Measurements from ENCODE around the gene EHBP1.

The EHBP1 gene

DNA sequence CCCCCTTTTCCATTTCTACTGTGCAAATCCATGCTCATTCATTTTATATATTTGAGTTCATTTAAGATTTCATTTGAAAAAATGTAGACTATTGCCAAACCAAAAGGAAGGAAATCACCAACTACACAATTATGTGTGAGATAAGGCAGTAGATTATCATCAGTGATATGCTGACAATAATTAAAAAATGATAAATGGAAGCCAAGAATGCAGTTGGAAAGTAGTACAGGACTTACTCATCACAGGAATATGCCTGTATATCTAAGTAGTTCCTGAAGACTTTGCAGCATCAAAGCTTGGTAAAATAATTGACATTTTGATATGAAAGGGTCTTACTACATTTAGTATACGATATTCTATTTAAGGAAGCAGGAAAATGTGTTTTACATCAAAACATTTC is 179.0 kb downstream of the EHBP1 start:
- Histone ChIP-seq H3K9ac (ENCODE audit: low read depth, low read length) (no peak overlapping the region), H3K36me3 (ENCODE audit: control insufficient read depth, insufficient read depth, low read length) (0 out of 2 replicates have a peak, but pooled peaks cover 3% of the 10 kb centered on the region), H3K9me3 (ENCODE audit: control insufficient read depth, insufficient read depth, low read length) (no peaks in the 10 kb centered on the region), H3K4me1 (ENCODE audit: control insufficient read depth, insufficient read depth, low read length) (peaks cover 11% of the 10 kb centered on the region; the same call in 1 of the 2 replicates), H3K27ac (ENCODE audit: low read depth, low read length) (no peak overlapping the region), H3K27me3 (ENCODE audit: control insufficient read depth, insufficient read depth, low read length) (no peaks in the 10 kb centered on the region), H3K4me3 (ENCODE audit: low read depth, low read length) (no peak overlapping the region)

DNA sequence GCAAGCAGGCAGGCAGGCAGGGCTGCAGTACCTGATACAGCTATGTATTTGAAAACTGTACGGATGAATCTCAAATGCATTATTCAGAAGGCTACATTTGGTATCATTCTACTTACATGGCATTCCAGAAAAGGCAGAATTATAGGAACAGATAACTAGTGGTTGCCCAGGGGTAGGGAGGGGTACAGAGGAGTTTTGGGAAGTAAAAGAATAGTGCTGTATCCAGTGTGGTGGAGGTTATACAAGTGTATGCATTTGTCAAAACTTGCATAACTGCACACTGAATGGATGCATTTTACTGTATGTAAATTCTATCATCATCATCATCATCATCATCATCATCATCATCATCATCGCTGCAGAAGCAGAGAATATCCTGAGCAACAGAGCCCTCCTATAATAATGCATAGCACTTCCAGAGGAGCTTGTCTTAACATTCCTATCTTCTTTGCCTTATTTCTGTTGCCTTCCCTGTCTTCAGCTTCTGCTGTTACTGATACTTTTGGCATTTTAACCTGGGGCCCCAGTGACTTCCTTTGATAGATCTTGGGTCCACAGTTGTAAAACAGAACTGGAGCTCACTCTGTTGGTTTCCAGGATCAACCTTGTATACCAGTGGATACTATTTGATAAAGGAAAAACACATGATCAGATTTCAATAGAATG is 189.6 kb downstream of the EHBP1 start:
- Histone ChIP-seq H3K4me3 (ENCODE audit: low read depth, low read length) (no peak overlapping the region), H3K4me1 (ENCODE audit: control insufficient read depth, insufficient read depth, low read length) (peaks cover 6% of the 10 kb centered on the region; the same call in 1 of the 2 replicates), H3K9me3 (ENCODE audit: control insufficient read depth, insufficient read depth, low read length) (no peaks in the 10 kb centered on the region), H3K27ac (ENCODE audit: low read depth, low read length) (no peak overlapping the region), H3K36me3 (ENCODE audit: control insufficient read depth, insufficient read depth, low read length) (no peaks in the 10 kb centered on the region), H3K9ac (ENCODE audit: low read depth, low read length) (no peak overlapping the region), H3K27me3 (ENCODE audit: control insufficient read depth, insufficient read depth, low read length) (no peaks in the 10 kb centered on the region)

DNA sequence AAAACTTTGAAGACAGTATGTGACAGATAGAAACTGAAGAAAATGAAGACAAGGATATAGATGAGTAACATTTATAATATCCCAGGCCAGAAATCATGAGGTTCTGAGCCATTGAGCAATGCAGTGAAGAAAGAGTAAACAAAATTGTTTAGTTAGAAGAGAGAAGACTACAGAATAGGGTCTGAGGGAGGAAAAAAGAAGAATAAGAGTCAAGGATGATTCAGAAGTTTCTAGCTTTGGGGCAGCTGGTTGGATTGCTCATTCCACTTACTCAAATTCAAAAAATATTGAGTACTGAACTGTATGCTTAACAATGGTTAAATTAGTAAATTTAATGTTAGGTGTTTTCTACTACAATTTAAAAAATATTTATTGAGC is 190.1 kb downstream of the EHBP1 start:
- H3K36me3 ChIP-seq (ENCODE audit: control insufficient read depth, insufficient read depth, low read length): no peaks in the 10 kb centered on the region
- H3K27me3 ChIP-seq (ENCODE audit: control insufficient read depth, insufficient read depth, low read length): no peaks in the 10 kb centered on the region
- no peaks in the 10 kb centered on the region for H3K9me3 ChIP-seq (ENCODE audit: control insufficient read depth, insufficient read depth, low read length)
- no peak overlapping the region for H3K27ac ChIP-seq (ENCODE audit: low read depth, low read length)
- no peak overlapping the region for H3K9ac ChIP-seq (ENCODE audit: low read depth, low read length)
- H3K4me3 ChIP-seq (ENCODE audit: low read depth, low read length): no peak overlapping the region
- H3K4me1 ChIP-seq (ENCODE audit: control insufficient read depth, insufficient read depth, low read length): peaks cover 6% of the 10 kb centered on the region; the same call in 1 of the 2 replicates

DNA sequence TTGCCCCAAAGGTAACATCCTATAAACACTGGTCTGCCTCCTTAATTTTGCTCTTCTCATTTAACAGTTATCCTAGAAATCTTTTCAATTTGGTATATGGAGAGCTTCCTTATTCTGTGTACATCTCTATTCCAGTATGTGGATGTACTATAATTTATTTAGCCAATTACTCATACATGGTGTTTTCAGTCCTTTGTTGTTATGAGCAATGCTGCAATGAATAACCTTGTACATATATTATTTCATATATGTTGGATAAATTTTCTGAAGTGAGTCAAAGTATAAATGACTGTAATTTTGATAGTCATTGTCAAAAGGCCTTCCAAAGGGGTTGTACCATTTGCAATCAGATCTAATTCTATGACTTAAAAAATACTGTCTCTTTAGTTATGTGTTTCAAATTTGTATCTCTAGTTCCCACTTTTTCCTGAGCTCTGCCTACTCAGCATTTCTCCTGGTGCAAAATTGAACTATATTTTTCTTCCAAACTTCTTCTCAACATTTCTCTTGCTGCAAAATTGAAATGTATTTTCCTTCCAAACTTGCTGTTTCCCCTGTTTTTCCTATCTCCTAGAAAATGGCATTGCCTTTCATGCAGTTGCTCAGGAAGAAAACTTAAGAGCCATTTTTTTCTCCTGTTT is 191.8 kb downstream of the EHBP1 start:
- Histone ChIP-seq H3K9me3 (ENCODE audit: control insufficient read depth, insufficient read depth, low read length) (no peaks in the 10 kb centered on the region), H3K27ac (ENCODE audit: low read depth, low read length) (no peak overlapping the region), H3K4me1 (ENCODE audit: control insufficient read depth, insufficient read depth, low read length) (no peaks in the 10 kb centered on the region), H3K9ac (ENCODE audit: low read depth, low read length) (no peak overlapping the region), H3K4me3 (ENCODE audit: low read depth, low read length) (no peak overlapping the region), H3K27me3 (ENCODE audit: control insufficient read depth, insufficient read depth, low read length) (no peaks in the 10 kb centered on the region), H3K36me3 (ENCODE audit: control insufficient read depth, insufficient read depth, low read length) (no peaks in the 10 kb centered on the region)

DNA sequence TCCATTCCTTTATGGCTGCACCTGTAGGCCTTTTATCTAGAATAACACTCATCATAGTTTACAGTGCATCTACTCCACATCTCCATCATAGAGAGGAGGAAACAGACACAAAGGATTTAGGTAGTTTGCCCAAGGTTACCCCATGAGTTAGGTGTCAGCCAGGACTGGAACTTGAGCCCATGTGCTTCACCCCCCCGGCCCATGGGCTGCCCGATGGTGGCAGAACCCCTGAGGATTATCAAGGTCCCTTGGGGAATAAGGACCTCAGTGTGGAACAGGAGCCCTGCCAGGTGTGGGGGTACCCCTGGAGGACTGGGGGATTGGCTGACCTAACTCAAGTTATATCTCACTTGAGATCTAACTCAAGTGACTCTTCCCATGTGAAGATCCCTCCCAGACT is 198.8 kb downstream of the EHBP1 start:
- Histone ChIP-seq H3K36me3 (ENCODE audit: control insufficient read depth, insufficient read depth, low read length) (no peaks in the 10 kb centered on the region), H3K9me3 (ENCODE audit: control insufficient read depth, insufficient read depth, low read length) (no peaks in the 10 kb centered on the region), H3K9ac (ENCODE audit: low read depth, low read length) (no peak overlapping the region), H3K27ac (ENCODE audit: low read depth, low read length) (no peak overlapping the region), H3K4me3 (ENCODE audit: low read depth, low read length) (no peak overlapping the region), H3K27me3 (ENCODE audit: control insufficient read depth, insufficient read depth, low read length) (no peaks in the 10 kb centered on the region), H3K4me1 (ENCODE audit: control insufficient read depth, insufficient read depth, low read length) (no peaks in the 10 kb centered on the region)

DNA sequence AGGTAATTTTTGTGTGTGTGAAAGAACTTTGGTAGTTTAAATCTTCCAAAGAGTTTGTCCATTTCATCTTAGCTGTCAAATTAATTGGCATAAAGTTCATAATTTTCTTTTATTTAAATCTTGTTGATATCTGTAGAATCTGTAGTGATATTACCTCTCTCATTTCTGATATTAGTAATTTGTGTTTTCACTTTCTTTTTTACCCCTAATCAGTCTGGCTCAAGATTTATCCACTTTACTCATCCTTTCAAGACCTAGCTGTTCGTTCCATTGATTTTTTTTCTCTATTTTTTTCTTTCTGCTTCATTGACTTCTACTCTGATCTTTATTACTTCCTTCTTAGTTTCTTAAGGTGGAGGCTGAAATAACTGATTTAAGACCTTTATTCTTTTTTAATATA is 202.6 kb downstream of the EHBP1 start:
- Histone ChIP-seq H3K9me3 (ENCODE audit: control insufficient read depth, insufficient read depth, low read length) (no peaks in the 10 kb centered on the region), H3K4me1 (ENCODE audit: control insufficient read depth, insufficient read depth, low read length) (no peaks in the 10 kb centered on the region), H3K36me3 (ENCODE audit: control insufficient read depth, insufficient read depth, low read length) (no peaks in the 10 kb centered on the region), H3K27ac (ENCODE audit: low read depth, low read length) (no peak overlapping the region), H3K4me3 (ENCODE audit: low read depth, low read length) (no peak overlapping the region), H3K27me3 (ENCODE audit: control insufficient read depth, insufficient read depth, low read length) (no peaks in the 10 kb centered on the region), H3K9ac (ENCODE audit: low read depth, low read length) (no peak overlapping the region)

DNA sequence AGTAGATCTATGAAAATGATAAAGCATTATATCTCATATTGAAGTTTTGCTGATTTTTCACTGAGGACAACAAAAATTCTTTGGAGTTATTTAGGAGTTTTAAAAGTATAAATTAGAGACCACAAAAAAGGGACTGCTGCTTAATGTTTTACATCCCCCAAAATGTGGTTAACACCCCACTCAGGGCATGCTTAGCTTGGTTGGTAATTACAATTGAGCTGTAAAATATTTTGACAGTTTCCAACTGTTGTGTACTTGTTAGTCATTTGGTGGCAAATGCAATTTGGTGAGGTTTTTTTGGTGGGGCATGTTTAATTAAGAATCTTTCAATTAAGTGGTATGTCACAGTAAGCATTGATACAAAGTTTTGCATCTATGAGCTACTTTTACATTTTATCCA is 207.8 kb downstream of the EHBP1 start:
- H3K9me3 ChIP-seq (ENCODE audit: control insufficient read depth, insufficient read depth, low read length): no peaks in the 10 kb centered on the region
- no peaks in the 10 kb centered on the region for H3K4me1 ChIP-seq (ENCODE audit: control insufficient read depth, insufficient read depth, low read length)

DNA sequence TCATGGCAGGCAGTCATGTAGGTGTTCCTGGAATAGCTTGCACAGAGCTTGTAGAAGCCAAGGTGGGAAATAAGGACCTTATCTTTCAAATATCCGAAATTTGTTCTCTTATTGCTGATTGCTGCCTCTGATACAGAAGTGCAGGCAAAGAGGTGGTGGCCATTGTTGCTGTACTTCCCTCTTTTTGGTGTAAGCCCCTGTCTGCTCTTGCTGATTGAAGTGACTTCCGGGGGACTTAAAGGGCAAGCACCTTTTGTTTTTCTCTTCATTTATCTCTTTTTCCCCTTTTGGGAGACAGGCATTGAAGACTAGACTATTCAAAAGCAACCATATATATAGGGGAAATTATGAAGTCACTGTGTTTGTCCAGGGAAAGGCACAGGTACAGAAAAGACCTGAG is 213.5 kb downstream of the EHBP1 start:
- peaks cover 10% of the 10 kb centered on the region; the same call in 1 of the 2 replicates for H3K36me3 ChIP-seq (ENCODE audit: control insufficient read depth, insufficient read depth, low read length)
- peaks cover 4% of the 10 kb centered on the region; the same call in 1 of the 2 replicates for H3K9me3 ChIP-seq (ENCODE audit: control insufficient read depth, insufficient read depth, low read length)
- H3K9ac ChIP-seq (ENCODE audit: low read depth, low read length): no peak overlapping the region
- H3K27me3 ChIP-seq (ENCODE audit: control insufficient read depth, insufficient read depth, low read length): no peaks in the 10 kb centered on the region
- no peak overlapping the region for H3K27ac ChIP-seq (ENCODE audit: low read depth, low read length)
- no peaks in the 10 kb centered on the region for H3K4me1 ChIP-seq (ENCODE audit: control insufficient read depth, insufficient read depth, low read length)
- H3K4me3 ChIP-seq (ENCODE audit: low read depth, low read length): no peak overlapping the region

More for the DNA sequence above, 207.8 kb downstream of the EHBP1 start:
- no peak overlapping the region for H3K4me3 ChIP-seq (ENCODE audit: low read depth, low read length)
- H3K9ac ChIP-seq (ENCODE audit: low read depth, low read length): no peak overlapping the region
- no peaks in the 10 kb centered on the region for H3K27me3 ChIP-seq (ENCODE audit: control insufficient read depth, insufficient read depth, low read length)
- H3K27ac ChIP-seq (ENCODE audit: low read depth, low read length): no peak overlapping the region
- H3K36me3 ChIP-seq (ENCODE audit: control insufficient read depth, insufficient read depth, low read length): no peaks in the 10 kb centered on the region

DNA sequence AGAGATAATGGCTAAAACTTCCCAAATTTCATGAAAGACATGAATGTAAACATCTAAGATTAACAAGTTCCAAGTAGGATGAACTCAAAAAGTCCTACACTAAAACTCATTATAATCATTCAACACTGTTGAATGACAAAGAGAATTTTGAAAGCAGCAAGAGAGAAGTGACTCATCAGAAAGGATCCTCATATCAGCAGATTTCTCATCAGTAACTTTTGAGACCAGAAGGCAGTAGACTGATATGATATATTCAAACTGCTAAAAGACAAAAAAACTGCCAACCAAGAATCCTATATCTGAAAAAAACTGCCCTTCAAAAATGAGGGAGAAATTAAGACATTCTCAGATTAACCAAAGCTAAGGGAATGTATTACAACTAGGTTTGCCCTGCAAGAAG is 214.6 kb downstream of the EHBP1 start:
- H3K4me3 ChIP-seq (ENCODE audit: low read depth, low read length): no peak overlapping the region
- H3K36me3 ChIP-seq (ENCODE audit: control insufficient read depth, insufficient read depth, low read length): peaks cover 10% of the 10 kb centered on the region; the same call in 1 of the 2 replicates
- no peaks in the 10 kb centered on the region for H3K27me3 ChIP-seq (ENCODE audit: control insufficient read depth, insufficient read depth, low read length)
- H3K9ac ChIP-seq (ENCODE audit: low read depth, low read length): no peak overlapping the region
- H3K9me3 ChIP-seq (ENCODE audit: control insufficient read depth, insufficient read depth, low read length): peaks cover 4% of the 10 kb centered on the region; the same call in 1 of the 2 replicates
- H3K4me1 ChIP-seq (ENCODE audit: control insufficient read depth, insufficient read depth, low read length): no peaks in the 10 kb centered on the region
- H3K27ac ChIP-seq (ENCODE audit: low read depth, low read length): no peak overlapping the region

DNA sequence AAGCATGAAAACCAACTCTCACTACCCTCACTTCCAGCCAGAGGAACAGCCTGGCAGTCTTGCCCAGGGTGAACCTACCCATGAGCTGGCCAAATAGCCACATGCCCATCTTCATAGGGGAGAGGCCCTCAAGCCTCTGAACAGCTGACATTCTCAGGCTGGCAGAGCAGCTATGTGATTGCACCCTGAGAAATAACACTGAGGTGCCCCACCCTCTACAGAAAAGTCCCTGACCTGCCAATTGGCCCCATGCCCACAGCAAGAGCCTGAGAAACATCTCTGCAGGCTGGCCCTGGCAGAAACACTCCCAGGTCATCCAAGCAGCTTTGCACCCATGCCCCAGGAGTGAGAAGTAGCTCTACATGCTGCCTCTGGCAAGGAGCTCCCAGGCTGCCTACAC is 217.7 kb downstream of the EHBP1 start:
- no peak overlapping the region for H3K4me3 ChIP-seq (ENCODE audit: low read depth, low read length)
- H3K9ac ChIP-seq (ENCODE audit: low read depth, low read length): no peak overlapping the region

DNA sequence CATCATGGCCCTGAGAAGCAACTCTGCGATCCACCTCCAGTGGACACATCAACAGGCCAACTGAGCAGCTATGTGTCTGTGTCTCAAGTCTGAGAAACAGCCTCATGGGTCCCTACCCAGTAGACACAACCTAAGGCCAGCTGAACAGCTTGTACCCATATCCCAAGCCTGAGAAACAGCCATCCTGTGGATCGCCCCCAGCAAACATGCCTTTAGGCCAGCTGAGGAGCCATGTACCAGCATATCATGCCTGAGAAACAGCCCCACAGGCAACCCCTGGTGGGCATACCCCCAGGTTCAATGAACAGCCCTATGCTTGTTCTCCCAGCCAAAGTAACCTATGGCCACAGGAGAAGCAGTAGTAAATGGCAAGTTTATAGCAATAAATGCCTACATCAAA is 218.4 kb downstream of the EHBP1 start:
- Histone ChIP-seq H3K27me3 (ENCODE audit: control insufficient read depth, insufficient read depth, low read length) (no peaks in the 10 kb centered on the region), H3K4me3 (ENCODE audit: low read depth, low read length) (no peak overlapping the region), H3K27ac (ENCODE audit: low read depth, low read length) (no peak overlapping the region), H3K9ac (ENCODE audit: low read depth, low read length) (no peak overlapping the region), H3K9me3 (ENCODE audit: control insufficient read depth, insufficient read depth, low read length) (peaks cover 4% of the 10 kb centered on the region; the same call in 1 of the 2 replicates), H3K36me3 (ENCODE audit: control insufficient read depth, insufficient read depth, low read length) (peaks cover 10% of the 10 kb centered on the region; the same call in 1 of the 2 replicates), H3K4me1 (ENCODE audit: control insufficient read depth, insufficient read depth, low read length) (no peaks in the 10 kb centered on the region)

More for the DNA sequence above, 217.7 kb downstream of the EHBP1 start:
- Histone ChIP-seq H3K9me3 (ENCODE audit: control insufficient read depth, insufficient read depth, low read length) (peaks cover 4% of the 10 kb centered on the region; the same call in 1 of the 2 replicates), H3K27ac (ENCODE audit: low read depth, low read length) (no peak overlapping the region), H3K27me3 (ENCODE audit: control insufficient read depth, insufficient read depth, low read length) (no peaks in the 10 kb centered on the region), H3K4me1 (ENCODE audit: control insufficient read depth, insufficient read depth, low read length) (no peaks in the 10 kb centered on the region), H3K36me3 (ENCODE audit: control insufficient read depth, insufficient read depth, low read length) (peaks cover 10% of the 10 kb centered on the region; the same call in 1 of the 2 replicates)
